ENCODE data around the gene RNF14. TPM values are rescaled to one million over a fixed set of nuclear protein-coding genes. Genes with fewer than 3 reads are reported as not detected.

The RNF14 gene
- total RNA-seq, 1 donor from 2014 or later = 46.6 TPM

DNA sequence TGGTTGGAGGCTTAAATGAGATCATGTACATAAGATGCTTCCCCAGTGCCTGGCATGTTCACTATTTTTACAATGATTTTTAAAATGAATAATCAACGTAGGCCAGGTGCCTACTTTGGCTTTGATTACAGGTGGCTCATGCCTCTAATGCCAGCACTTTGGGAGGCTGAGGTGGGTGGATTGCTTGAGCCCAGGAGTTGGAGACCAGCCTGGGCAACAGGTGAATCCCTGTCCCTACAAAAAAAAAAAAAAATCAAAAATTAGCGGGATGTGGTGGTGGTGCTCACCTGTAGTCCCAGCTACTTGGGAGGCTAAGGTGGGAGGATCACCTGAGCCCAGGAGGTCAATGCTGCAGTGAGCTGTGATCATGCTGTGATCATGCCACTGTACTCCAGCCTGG is 20.1 kb upstream of the RNF14 start:
- DNase-seq (ENCODE audit: low read depth in 2 of 2) = no peak

DNA sequence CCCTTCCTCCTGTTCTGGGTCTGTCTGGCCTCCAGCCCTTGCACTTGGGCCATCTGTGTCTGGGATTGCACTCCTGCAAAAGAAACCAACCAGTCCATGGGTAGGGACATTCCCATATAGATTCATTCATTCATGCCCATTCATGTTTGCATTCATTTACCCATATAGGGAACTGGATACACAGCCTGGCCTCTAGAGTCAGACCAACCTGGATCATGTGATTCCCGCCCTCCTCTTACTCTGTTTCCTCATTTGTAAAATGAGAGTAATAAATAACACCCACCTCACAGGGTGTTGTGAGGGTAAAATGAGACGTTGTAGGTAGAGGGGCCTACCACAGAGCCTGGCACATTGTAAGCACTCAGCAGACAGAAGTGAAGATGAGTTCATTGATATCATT is 19.4 kb upstream of the RNF14 start:
- no peak for DNase-seq (ENCODE audit: low read depth in 2 of 2)

DNA sequence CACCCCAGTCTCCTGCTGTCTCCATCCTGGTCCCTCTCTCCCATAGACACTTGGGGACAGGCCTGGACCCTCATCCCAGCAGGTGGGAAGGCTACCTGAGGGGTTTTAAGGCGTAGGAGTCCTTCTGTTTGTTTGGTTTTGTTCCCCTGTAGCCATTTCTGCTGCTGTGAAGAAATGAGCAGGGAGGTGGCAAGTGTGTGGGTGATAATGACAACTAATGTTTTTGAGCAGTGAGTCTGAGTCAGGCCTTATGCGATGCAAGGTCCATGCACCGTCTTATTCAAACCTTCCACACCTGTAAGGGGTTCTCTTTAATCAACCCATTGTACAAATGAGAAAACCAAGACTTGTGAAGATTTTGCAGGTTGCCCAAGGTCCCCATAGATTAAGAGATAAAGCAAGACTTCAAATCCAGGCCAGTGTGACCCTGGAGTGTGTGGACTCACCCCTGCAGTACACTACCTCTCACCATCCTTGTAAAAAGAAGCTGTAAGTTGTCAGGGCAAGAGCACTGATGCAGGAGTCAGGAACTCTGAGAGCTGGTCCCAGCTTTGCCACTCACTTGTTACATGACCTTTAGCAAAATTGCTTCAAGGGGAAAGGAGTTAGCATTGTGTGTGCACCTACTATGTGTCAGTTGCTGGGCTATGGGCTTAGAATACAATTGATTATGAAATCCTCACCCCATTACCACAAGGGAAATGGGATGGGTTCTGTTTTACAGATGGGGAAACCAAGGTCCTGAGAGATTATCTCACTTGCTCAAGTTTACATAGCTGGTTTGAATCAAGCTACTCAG is 18.5 kb upstream of the RNF14 start:
- DNase-seq (ENCODE audit: low read depth in 2 of 2) = no peak

DNA sequence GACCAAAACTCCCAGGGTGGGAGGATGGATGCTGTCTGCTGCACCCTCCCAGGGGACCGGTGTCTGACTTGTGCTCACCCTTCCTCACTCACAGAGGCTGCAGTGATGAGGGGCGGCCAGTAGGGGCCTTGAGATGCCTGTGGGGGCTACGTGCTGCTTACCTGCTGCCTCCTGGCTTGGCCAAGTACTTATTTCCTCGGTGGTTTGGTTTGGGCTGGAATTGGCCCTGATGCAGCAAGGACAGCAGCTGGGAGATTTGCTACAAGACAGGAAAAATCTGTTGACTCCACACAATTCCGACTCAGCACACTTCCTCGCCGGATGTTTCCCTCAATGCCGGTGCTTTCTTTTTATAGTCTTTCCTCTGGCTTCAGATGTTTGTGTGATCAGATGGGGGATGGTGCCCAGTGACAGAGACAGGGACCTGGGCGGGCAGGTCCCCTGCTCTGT is 17.5 kb upstream of the RNF14 start:
- DNase-seq (ENCODE audit: low read depth in 2 of 2) = peak; percentile 42 to 80

DNA sequence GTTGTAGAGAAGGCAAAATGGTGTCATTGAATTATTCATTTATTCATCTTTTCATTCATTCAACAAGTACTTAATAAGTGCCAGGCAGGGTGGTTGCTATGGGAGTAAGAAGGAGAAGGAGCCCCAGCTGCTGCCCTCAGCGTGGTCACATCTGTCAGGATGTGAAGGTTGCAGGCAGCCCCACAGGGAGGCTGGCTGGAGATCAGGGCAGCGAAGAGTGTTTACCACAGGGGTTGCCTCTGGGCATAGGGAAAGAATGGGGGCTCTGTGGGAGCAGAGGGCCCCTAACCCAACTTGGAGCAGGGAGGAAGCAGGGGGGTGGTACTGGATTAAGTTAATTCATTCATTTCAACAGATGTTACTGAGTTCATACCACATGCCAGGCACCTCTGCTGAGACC is 16.9 kb upstream of the RNF14 start:
- peak in 1 of 2 donors; percentile 23 for DNase-seq (ENCODE audit: low read depth in 2 of 2)

DNA sequence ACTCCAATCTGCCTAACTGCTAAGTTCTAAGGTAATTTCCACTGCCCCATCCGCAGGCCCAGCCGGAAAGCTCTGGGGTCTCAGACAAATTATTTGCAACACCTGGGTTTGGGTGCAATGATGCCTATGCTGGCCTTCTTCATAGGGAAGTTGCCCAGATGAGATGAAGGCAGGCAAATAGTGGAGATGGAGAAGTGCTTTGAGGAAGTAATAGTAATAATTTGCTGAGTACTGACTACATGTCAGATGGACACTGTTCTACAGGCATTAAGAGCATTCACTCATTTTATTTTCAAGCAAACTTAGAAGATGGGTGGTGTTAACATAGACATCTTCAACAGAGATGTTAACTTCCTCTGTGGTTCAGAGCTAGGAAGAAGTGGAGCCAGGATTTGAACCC is 14.7 kb upstream of the RNF14 start:
- DNase-seq (ENCODE audit: low read depth in 2 of 2) = no peak

DNA sequence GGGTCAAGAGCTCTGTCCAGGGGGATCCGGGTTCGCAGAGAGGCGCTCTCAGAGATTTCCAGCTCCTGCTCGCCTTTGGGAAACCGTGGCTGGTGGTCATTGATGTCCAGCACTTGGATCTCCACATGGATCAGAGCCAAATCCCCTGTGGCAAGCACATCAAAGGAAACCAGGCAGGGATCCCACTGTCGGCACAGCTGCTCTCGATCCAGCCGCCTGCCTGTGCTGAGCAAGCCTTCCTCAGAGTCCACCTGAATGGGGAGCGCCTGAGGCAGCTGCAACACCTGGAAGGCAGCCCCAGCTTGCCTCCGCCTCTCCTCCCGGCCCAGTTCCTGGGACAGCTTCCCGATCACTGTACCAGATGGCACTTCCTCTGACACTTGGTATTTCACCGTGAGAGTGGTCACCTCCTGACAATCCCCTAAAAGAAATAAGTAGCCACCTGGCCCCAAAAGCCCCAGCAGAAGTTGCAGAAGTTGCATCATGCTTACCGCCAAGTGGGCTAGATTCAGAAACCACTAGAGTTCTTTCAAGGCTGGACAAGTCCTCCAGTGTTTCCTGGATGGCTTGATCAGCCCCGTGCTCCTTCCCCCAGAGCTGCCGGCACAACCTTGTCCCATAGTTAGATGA is 11.4 kb upstream of the RNF14 start:
- DNase-seq (ENCODE audit: low read depth in 2 of 2) = peak in 1 of 2 donors; percentile 45

DNA sequence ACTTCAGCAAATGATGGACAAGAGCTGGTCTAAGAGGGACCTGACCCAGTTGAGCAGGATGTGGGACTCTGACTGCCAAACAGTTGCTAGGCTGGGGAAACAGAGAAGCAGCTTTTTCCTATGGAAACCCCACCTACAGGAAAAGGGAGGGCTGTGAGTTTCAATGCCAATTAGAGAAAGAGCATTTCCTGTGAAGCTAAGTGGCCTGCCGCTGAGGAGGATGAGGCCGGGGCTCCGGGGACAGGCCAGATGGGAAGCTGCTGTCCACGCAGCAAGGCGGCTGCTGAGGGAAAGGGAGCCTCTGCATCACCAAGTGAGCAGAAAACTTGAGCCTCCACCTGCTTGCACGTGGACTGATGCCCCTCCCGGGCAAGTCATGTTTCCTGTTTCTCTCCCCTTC is 10.8 kb upstream of the RNF14 start, which contains the start of gene PCDH12:
TSS of gene PCDH12 (minus strand) at position 90 of the 400 bp plus-strand sequence. CDS start 351 bp downstream, outside the sequence.
- DNase-seq (ENCODE audit: low read depth in 2 of 2) = peak; percentile 90 to 96

DNA sequence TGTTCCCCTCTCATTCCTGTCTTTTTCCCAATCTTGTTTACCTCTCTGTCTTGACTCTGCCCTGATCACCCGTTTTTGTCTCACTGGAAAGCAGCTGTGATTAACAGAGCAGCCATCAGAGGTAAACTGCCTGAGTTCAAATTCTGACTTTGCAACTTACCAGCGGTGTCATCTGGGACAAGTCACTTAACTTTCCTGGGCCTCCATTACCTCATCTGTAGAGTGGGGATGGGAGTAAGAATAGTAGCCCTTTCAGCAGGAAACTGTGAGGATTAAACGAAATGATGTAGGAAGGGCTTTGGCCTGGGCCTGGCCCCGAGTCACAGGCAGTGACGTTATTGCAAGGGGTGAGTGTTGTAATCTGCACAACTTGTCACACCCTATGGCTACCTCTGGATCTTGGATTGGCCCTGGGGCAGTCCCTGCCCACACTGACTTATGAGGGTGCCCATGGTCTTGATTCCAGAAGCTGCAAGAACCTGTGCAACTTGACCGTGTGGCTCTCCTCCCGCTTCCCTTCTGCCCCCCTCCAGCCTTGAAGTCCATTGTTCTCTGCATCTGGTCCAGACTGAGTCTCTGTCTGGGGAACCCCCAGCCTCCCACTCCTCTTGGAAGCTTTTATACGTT is 10.2 kb upstream of the RNF14 start:
- DNase-seq (ENCODE audit: low read depth in 2 of 2) = peak; percentile 62 to 64

DNA sequence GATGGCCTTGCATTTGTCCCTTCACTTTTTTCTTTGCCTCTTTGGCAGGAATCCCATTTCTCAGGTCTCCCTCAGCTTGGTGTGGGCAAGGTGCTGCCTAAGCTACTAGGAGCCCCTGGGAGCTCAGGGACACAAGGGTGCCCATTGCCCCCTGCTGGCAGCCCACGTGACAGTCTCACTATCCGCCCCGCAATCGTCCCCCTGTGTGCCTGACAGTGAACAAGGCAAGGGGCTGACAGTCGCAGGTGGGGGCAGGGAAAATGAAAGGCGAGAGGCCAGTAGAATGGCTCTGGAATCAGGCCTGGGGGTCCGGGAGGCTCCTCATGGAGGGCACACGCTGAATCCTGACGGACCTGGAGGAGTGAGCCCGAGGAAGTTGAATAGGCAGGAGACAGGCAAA is 8.9 kb upstream of the RNF14 start:
- DNase-seq (ENCODE audit: low read depth in 2 of 2) = peak; percentile 40 to 57

DNA sequence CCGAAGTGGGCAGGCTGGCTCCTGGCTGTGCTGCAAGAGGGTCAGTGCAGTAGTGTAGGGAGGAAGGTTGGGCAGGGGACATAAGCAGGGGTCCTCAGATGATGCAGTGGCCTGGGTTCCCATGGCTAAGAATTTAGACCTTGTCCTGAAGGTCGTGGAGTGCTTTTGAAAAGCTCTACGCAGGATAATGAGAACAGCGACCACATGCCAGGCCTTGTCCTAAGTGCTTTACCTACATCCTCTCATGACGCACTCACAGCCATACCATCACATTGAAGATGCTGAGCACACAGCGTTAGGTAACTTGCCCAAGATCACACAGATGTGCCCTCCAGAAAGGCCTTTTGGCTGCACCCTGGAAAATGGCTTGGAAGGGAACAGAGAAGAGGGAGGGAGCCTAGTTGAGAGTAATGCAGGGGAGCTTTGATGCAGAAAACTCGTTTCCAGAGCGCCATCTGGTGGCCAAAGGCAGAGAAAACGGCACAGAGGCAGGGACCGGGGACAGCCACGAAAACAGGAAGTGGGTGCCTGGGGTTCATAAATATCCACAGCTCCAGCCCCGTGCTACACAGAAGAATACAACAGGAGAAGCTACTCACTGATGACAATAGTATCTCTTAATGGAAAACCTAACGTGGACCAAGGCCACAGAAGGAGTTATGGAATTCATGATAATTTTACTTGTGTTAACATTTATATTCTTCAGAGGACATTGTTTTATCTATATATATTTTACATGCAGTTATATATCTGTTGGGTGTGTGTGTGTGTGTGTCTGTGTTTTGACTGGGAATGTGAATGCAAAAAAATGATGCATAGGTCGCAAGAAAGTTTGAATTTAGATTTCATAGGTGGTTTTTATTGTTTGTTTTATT is 8.2 kb upstream of the RNF14 start:
- DNase-seq (ENCODE audit: low read depth in 2 of 2) = peak; percentile 80 to 89

DNA sequence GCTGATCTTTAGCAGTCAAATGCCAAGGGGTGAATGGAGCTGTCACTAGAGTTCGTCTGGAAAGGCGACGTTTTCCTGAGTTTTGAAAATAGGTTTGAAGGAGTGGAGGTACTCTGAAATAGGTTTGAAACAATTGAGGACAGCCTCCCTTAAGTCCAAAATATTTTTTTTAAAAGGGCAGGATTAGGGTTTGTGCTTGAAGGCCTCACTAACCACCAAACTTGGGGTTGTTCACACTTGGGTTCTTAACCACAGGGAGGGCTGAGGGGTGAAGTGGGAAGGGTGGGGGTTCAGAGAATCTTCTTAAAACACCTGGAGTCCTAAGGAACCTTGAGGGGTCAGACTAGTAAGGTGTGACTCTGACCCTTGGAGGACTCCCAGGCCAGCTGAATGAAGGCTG is 7.4 kb upstream of the RNF14 start:
- no peak for DNase-seq (ENCODE audit: low read depth in 2 of 2)

DNA sequence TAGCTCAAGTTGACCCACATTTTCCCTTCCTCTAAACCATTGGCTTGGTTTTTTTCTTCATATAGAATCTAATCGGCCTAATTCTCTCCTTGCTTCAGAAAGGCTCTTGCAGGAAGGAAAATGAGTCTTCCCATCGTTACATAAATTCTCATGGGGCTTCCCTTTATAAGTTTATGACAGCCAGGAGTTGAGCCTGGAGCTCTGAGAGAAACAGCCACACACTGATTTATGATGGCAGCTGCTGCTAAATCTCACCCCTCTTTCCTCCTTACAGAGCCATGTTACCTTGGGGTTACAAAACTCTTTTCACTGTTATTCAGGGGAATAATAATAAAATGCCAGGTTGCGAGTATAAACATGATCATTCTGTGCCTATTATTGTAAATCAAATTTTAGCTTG is 5.2 kb upstream of the RNF14 start:
- no peak for DNase-seq (ENCODE audit: low read depth in 2 of 2)

DNA sequence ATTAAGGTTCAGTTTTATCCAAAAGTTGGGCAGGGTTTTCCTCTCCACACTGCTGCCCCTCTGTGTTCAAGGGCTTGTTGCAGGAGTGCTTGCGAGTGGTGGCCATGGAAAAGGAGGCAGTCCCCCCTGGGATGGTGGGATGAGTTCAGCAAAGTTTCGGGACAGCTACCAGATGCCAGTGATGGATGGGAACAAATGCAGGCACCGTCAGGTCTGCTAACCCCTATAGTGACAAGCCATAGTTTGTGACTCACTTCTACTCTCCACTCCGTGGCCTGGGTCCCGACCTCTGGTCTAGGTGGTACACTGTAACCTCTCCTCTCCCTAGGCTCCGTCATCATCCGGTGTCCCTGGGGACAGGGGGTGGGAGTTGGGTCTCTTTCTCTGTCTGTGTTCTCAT is 3.8 kb upstream of the RNF14 start:
- no peak for DNase-seq (ENCODE audit: low read depth in 2 of 2)

DNA sequence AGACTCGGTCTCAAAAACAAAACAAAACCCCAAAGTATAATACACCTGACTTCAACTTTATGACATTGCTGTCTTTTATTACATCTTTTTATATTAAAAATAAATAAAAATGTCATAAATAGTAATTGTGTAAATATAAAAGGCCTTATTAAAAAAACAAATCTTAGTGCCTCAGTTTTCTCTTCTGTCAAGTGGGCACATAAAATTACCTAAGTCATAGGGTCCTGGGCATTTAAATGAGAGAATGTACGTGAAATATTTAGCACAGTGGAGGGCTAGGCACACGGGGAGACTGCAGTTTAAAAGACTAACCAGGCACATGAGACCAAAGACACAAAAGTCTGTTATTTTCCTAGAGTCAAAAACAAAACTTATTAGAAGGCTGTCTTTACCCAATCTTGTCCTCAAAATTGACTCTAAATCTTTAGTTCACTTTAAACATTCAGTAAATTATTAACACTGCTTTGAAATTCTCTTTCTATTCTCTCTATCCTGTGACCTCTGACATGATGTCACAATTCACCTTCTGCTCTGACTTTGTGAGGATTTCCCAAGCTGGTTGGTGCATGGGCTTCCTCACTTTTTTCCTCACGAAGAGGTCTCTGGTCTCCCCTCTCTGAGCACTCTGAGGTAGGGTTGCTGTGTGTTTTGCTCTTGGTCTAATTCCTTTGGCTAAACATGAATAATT is 2.5 kb upstream of the RNF14 start:
- no peak for DNase-seq (ENCODE audit: low read depth in 2 of 2)

DNA sequence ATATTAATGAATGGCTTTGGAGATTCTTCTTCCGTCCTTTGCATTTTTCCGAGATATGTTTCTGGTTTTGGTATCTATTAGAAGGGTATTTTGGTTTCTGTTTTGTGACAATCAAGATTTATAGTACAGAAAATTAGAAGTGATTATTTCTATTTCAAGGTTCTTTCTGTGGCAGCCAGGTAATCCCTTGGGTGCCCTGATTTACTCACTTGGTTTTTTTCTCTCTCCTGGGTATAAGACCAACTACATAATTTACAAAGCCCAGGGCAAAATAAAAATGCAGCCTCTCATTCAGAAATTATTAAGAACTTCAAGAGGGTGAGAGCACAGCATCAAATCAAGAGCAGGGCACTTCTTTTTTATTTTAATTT is 2.0 kb upstream of the RNF14 start:
- DNase-seq (ENCODE audit: low read depth in 2 of 2) = no peak

DNA sequence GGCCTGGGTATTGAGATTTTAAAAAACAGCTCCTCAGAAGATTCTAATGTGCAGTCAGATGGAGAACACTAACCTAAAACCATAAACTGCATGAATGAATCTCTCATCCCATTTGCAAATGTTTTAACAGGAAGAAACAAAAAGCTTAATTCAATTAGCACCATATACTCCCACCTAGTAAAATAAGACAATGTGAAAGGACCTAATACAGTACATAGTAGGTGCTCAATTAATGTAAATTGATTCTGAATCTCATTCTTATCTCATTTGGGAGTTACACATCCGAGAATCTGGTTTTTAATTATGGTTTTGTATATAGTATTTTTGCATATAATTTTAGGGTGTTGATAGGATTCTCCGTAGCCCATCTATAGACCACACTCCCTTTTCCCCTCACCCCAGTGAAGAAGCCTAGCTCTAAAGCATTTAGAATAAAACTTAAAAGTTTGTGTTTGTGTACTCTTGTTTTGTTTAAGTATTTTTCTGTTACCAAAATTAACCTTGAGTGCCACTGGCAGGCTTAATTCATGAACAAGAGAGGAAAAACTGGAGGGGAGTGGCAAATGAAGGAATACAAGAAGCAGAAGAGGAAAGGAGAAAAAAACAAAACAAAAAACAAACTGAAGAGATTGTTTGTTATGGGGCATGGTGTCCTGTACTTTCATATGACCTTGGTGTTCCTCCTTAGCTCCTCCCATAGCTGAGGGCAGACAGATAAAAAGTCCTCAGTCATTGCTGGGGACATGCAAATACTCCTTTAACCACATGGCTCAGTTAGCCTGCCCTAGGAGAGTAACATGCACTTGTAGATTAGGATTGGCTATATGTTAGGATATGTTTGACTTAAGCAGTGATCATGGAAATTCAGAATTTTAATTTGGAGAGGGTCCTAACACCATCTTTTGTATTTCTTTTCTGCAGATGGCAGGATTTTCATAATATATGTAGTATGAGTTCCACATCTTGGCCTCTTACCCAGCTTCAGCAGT is 1.2 kb downstream of the RNF14 start:
- DNase-seq (ENCODE audit: low read depth in 2 of 2) = peak in 1 of 2 donors; percentile 35

DNA sequence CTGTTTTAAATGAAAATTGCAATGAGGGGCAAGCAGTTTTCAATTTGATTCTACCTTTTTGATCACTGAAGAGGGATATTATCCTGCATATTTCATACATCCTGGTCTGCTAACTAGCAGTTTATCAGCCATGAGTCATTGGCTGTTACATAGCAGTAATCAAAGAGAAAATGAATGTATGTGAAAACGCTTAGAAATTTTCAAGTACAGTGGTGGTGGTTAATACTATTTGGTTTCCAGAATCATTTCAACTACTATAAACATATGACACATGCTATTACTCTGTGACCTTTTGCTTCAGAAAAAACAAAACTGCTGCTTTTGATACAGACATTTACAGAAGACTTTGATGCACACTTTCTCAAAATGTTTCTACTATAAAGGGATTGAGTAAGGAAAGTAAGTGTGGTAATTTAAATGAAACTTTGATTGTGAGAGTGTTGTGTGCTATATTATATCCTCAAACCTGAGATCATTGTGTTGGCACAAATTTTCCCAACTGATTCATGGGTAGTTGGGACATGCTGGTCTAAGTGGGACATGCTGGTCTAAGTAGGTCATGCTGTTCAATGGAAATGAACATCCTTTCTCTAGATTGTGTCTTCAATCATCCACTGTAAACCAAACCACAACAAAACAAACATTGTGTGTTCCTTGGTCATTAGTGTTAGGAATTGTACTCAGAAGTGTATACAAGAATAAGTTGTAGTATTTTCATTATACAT is 5.1 kb downstream of the RNF14 start:
- DNase-seq (ENCODE audit: low read depth in 2 of 2) = peak in 1 of 2 donors; percentile 51

DNA sequence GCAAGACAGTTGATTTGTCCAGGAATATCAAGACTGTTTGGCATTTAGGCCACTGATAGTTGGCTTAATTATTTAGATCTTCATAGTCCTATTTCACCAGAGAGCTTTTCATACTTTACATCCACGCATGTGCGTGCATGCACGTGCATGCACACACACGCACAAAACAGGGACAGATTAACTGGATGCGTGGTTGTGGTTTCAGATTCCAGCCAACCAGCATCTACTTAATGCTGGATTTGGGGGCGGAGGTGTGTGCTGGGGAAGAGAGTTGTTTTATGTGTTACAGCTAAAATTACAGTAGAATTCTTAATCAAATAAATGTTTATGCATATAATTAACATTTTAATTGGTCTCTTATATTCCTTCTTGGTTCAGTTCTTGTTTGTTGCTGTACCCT is 7.3 kb downstream of the RNF14 start:
- no peak for DNase-seq (ENCODE audit: low read depth in 2 of 2)
